Neural cell (in vitro differentiated cells): ENCODE data around the gene LNPEP. TPM values are rescaled to one million over a fixed set of nuclear protein-coding genes. Genes with fewer than 3 reads are reported as not detected.

Source experiments
- H2AFZ ChIP-seq: fragments of 200-600, 300-800 bp; sonication (generic), shearing (Covaris generic); 2 replicates; pipeline ENCODE4 v1.6.0; 2014; ENCODE audit warnings: low read depth, mild to moderate bottlenecking, antibody characterized with exemption, low read length, moderate library complexity
- H3F3A ChIP-seq: fragments of 200-600 bp; shearing (Covaris generic); 2 replicates; pipeline ENCODE4 v1.6.1; 2016; ENCODE audit warnings: mild to moderate bottlenecking, moderate library complexity, mixed read lengths, antibody characterized with exemption, low read length; ENCODE audit not compliant: insufficient read depth, poor library complexity, severe bottlenecking
- H3K27ac ChIP-seq: fragments of 200-600, 300-800 bp; sonication (generic), shearing (Covaris generic); 2 replicates; pipeline ENCODE4 v1.5.1; 2014; ENCODE audit warnings: mild to moderate bottlenecking, low read length, moderate library complexity
- H3K27me3 ChIP-seq: fragments of 300-800, 200-600 bp; sonication (generic), shearing (Covaris generic); 2 replicates; pipeline ENCODE4 v1.6.0; 2014; ENCODE audit warnings: mild to moderate bottlenecking, low read depth, low read length, moderate library complexity; ENCODE audit not compliant: insufficient read depth
- H3K36me3 ChIP-seq: fragments of 300-800, 200-600 bp; sonication (generic), shearing (Covaris generic); 2 replicates; pipeline ENCODE4 v1.5.1; 2014; ENCODE audit warnings: mild to moderate bottlenecking, antibody characterized with exemption, low read length, moderate library complexity; ENCODE audit not compliant: insufficient read depth
- H3K4me2 ChIP-seq: fragments of 300-800, 200-600 bp; sonication (generic), shearing (Covaris generic); 2 replicates; pipeline ENCODE4 v1.6.0; 2014; ENCODE audit warnings: mild to moderate bottlenecking, low read length
- H3K4me3 ChIP-seq: fragments of 300-800, 200-600 bp; sonication (generic), shearing (Covaris generic); 2 replicates; pipeline ENCODE4 v1.5.1; 2014; ENCODE audit warnings: mild to moderate bottlenecking, low read length, moderate library complexity
- H3K79me2 ChIP-seq: fragments of 200-600 bp; shearing (Covaris generic); replicated peaks from 2 replicates; pipeline ENCODE4 v1.6.0; 2014; ENCODE audit warnings: mild to moderate bottlenecking, low read length, moderate library complexity; ENCODE audit not compliant: insufficient read depth
- H3K9ac ChIP-seq: fragments of 300-800, 200-600 bp; sonication (generic), shearing (Covaris generic); 2 replicates; pipeline ENCODE4 v1.6.1; 2016; ENCODE audit warnings: mild to moderate bottlenecking, low read length, mixed read lengths
- H3K9me2 ChIP-seq: fragments of 200-600 bp; shearing (Covaris generic); 2 replicates; pipeline ENCODE4 v1.6.1; 2016; ENCODE audit warnings: mild to moderate bottlenecking, low read length, mixed read lengths; ENCODE audit not compliant: insufficient read depth
- H3K9me3 ChIP-seq: fragments of 200-600, 300-800 bp; sonication (generic), shearing (Covaris generic); 2 replicates; pipeline ENCODE4 v1.6.1; 2016; ENCODE audit warnings: mild to moderate bottlenecking, mixed run types, low read length, moderate library complexity, mixed read lengths
- H4K20me1 ChIP-seq: fragments of 200-600 bp; shearing (Covaris generic); 2 replicates; pipeline ENCODE4 v1.6.1; 2016; ENCODE audit warnings: mild to moderate bottlenecking, mixed run types; ENCODE audit not compliant: insufficient read depth
- CTCF ChIP-seq: fragments of 450-650 bp; IDR thresholded peaks from 2 replicates; pipeline ENCODE4 v1.5.1; 2014; ENCODE audit warnings: antibody characterized with exemption, mild to moderate bottlenecking, moderate library complexity; ENCODE audit not compliant: poor library complexity, severe bottlenecking
- EP300 ChIP-seq: fragments of 450-650 bp; conservative IDR thresholded peaks from 2 replicates; pipeline ENCODE4 v1.6.1; 2014; ENCODE audit warnings: antibody characterized with exemption, mild to moderate bottlenecking, moderate library complexity; ENCODE audit not compliant: poor library complexity, severe bottlenecking
- EZH2 ChIP-seq: fragments of 200-600, 300-800 bp; shearing (Covaris generic), sonication (generic); IDR thresholded peaks from 2 replicates; pipeline ENCODE4 v1.6.1; 2014; ENCODE audit warnings: antibody characterized with exemption, low read length, borderline replicate concordance, mild to moderate bottlenecking; ENCODE audit not compliant: insufficient read depth, poor library complexity, severe bottlenecking
- MXI1 ChIP-seq: fragments of 450-650 bp; conservative IDR thresholded peaks from 2 replicates; pipeline ENCODE4 v1.6.1; 2014; ENCODE audit warnings: antibody characterized with exemption, mild to moderate bottlenecking; ENCODE audit not compliant: poor library complexity, severe bottlenecking
- POLR2AphosphoS5 ChIP-seq: IDR thresholded peaks from 2 replicates; pipeline ENCODE4 v1.6.1; 2012
- RAD21 ChIP-seq: fragments of 450-650 bp; conservative IDR thresholded peaks from 2 replicates; pipeline ENCODE4 v1.6.1; 2014; ENCODE audit warnings: antibody characterized with exemption, mild to moderate bottlenecking, moderate library complexity
- REST ChIP-seq: IDR thresholded peaks from 2 replicates; pipeline ENCODE4 v1.6.1; 2012; ENCODE audit warnings: borderline replicate concordance
- SMC3 ChIP-seq: fragments of 450-650 bp; conservative IDR thresholded peaks from 2 replicates; pipeline ENCODE4 v1.6.1; 2014; ENCODE audit warnings: antibody characterized with exemption, mild to moderate bottlenecking, moderate library complexity; ENCODE audit not compliant: poor library complexity
- TAF1 ChIP-seq: IDR thresholded peaks from 2 replicates; pipeline ENCODE4 v1.6.1; 2012; ENCODE audit warnings: low read depth
- polyA plus RNA-seq: library from polyadenylated mRNA; depleted of rRNA; stranded (reverse); fragments of >200 nt; gene quantifications from 2 replicates; pipeline ENCODE4 v1.2.3, GENCODE V29; 2014

LNPEP gene
- polyA plus RNA-seq, 1 donor from 2014 or later: 25.6 TPM

- TF ChIP-seq REST (peak; percentile 8), EP300 (no peak), MXI1 (no peak), SMC3 (no peak)
- H3K9ac ChIP-seq: peak overlapping the region; percentile 98
- H2AFZ ChIP-seq: peak overlapping the region; percentile 93
Measured at GRCh38 chr5:96933764-96934707, 1.8 kb upstream of the LNPEP start.

GRCh38 chr5:96934708-96935558 lies 947 bp upstream of the LNPEP start:
- TF ChIP-seq CTCF: peak; percentile 35
- peak; percentile 10 for TF ChIP-seq REST
- TF ChIP-seq TAF1: peak; percentile 87
- peak; percentile 92 for TF ChIP-seq POLR2AphosphoS5
- no peak for TF ChIP-seq EZH2
- TF ChIP-seq EP300: no peak
- peak; percentile 39 for TF ChIP-seq SMC3
- peak; percentile 64 for TF ChIP-seq MXI1
- peak; percentile 40 for TF ChIP-seq RAD21
- H4K20me1 ChIP-seq: no peaks in the 10 kb centered on the region
- no peaks in the 10 kb centered on the region for H3K9me3 ChIP-seq
- H3K27me3 ChIP-seq: no peaks in the 10 kb centered on the region
- H3K9ac ChIP-seq: peak overlapping the region; percentile 98
- H3K4me2 ChIP-seq: peak overlapping the region; percentile 49
- no peaks in the 10 kb centered on the region for H3K9me2 ChIP-seq
- peak overlapping the region; percentile 92 for H3K4me3 ChIP-seq
- peak overlapping the region; percentile 93 for H2AFZ ChIP-seq
- H3K36me3 ChIP-seq: no peaks in the 10 kb centered on the region
- H3K27ac ChIP-seq: peak overlapping the region; percentile 98
- peaks cover 39% of the 10 kb centered on the region for H3K79me2 ChIP-seq
- no peaks in the 10 kb centered on the region for H3F3A ChIP-seq

More at GRCh38 chr5:96933764-96934707, 1.8 kb upstream of the LNPEP start:
- H3K4me2 ChIP-seq: peak overlapping the region; percentile 49
- no peaks in the 10 kb centered on the region for H3K36me3 ChIP-seq
- H3K9me3 ChIP-seq: no peaks in the 10 kb centered on the region
- H3K79me2 ChIP-seq: peaks cover 30% of the 10 kb centered on the region
- H3F3A ChIP-seq: no peaks in the 10 kb centered on the region
- peak overlapping the region; percentile 92 for H3K4me3 ChIP-seq
- H3K27me3 ChIP-seq: no peaks in the 10 kb centered on the region
- peak overlapping the region; percentile 98 for H3K27ac ChIP-seq
- no peaks in the 10 kb centered on the region for H3K9me2 ChIP-seq
- no peaks in the 10 kb centered on the region for H4K20me1 ChIP-seq
